Osteocyte (in vitro differentiated cells): ENCODE data around the gene KIAA1586. TPM values are rescaled to one million over a fixed set of nuclear protein-coding genes. Genes with fewer than 3 reads are reported as not detected.
"Not testable (repeated sequence)": the region's sequence is repeated elsewhere in the genome, so short reads cannot be mapped to it uniquely, and the experiment has no call there.

Experiments used
- DNase-seq: peaks from one replicate; pipeline ENCODE4 v3.0.0; 2021; ENCODE audit warnings: mixed read lengths; ENCODE audit not compliant: unreplicated experiment; ENCODE audit errors: extremely low spot score
- H3K27ac Mint-ChIP-seq: one replicate; pipeline ENCODE4 v1.8.0; 2021; ENCODE audit warnings: mild to moderate bottlenecking, mixed read lengths; ENCODE audit not compliant: unreplicated experiment
- H3K27me3 Mint-ChIP-seq: one replicate; pipeline ENCODE4 v1.8.0; 2021; ENCODE audit warnings: mixed read lengths; ENCODE audit not compliant: unreplicated experiment
- H3K36me3 Mint-ChIP-seq: one replicate; pipeline ENCODE4 v1.8.0; 2021; ENCODE audit warnings: mixed read lengths; ENCODE audit not compliant: unreplicated experiment
- H3K4me1 Mint-ChIP-seq: one replicate; pipeline ENCODE4 v1.8.0; 2021; ENCODE audit warnings: mixed read lengths; ENCODE audit not compliant: unreplicated experiment
- H3K4me3 Mint-ChIP-seq: one replicate; pipeline ENCODE4 v1.8.0; 2021; ENCODE audit warnings: mild to moderate bottlenecking, moderate library complexity, mixed read lengths; ENCODE audit not compliant: unreplicated experiment
- H3K9me3 Mint-ChIP-seq: one replicate; pipeline ENCODE4 v1.8.0; 2021; ENCODE audit warnings: mixed read lengths; ENCODE audit not compliant: unreplicated experiment
- CTCF ChIP-seq: fragments of 200-600 bp; sonication (generic); IDR thresholded peaks from 2 replicates; pipeline ENCODE4 v1.5.0; 2021; ENCODE audit warnings: antibody characterized with exemption, mild to moderate bottlenecking, moderate library complexity
- total RNA-seq: library from RNA; stranded (reverse); gene quantifications from 2 replicates; pipeline ENCODE4 v1.2.1, GENCODE V29; 2021

Gene KIAA1586
- total RNA-seq, 1 donor from 2014 or later: 18.1 TPM

- Mint-ChIP-seq H3K4me1 (peaks cover 22% of the 10 kb centered on the region), H3K9me3 (no peaks in the 10 kb centered on the region), H3K27me3 (peaks cover 14% of the 10 kb centered on the region), H3K36me3 (peaks cover 6% of the 10 kb centered on the region), H3K27ac (no peak overlapping the region), H3K4me3 (no peak overlapping the region)
- DNase-seq: no peak
- no peak for TF ChIP-seq CTCF
These were observed 1.9 kb upstream of the KIAA1586 start for GRCh38 chr6:57044568-57044967.

GRCh38 chr6:57047257-57047585 lies 728 bp downstream of the KIAA1586 start:
- not testable (repeated sequence) for H3K27ac Mint-ChIP-seq, H3K4me3 Mint-ChIP-seq, DNase-seq, H3K9me3 Mint-ChIP-seq
- Mint-ChIP-seq H3K4me1 (peaks cover 26% of the 10 kb centered on the region), H3K27me3 (peaks cover 12% of the 10 kb centered on the region), H3K36me3 (peaks cover 18% of the 10 kb centered on the region)

- Mint-ChIP-seq H3K4me1 (peaks cover 26% of the 10 kb centered on the region), H3K27me3 (peaks cover 11% of the 10 kb centered on the region), H3K36me3 (peaks cover 22% of the 10 kb centered on the region), H3K27ac (peak overlapping the region; percentile 80), H3K4me3 (peak overlapping the region; percentile 70)
- H3K9me3 Mint-ChIP-seq, DNase-seq: not testable (repeated sequence)
These were observed 1.4 kb downstream of the KIAA1586 start for GRCh38 chr6:57047859-57048258.

DNA sequence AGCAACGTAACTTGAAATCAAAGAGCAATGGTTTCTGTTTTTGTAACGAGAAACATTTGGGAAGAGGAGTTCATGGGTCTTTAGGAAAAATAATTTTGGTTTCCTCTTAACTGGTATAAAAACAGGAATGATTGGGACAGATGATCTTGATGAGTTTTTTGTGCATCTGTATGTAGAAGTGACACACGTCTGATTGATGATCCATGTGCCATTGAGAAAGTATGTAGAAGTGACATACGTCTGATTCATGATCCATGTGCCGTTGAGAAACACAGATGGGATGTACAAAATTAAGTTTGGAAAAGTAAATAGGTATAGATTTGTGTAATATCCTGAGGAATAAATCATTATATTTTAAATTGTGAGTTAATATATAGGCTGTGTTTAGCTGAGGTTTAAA lies 2.1 kb downstream of the KIAA1586 start:
- no peak for TF ChIP-seq CTCF
- H3K27me3 Mint-ChIP-seq: peaks cover 9% of the 10 kb centered on the region
- peak overlapping the region; percentile 80 for H3K27ac Mint-ChIP-seq
- peaks cover 26% of the 10 kb centered on the region for H3K4me1 Mint-ChIP-seq
- no peaks in the 10 kb centered on the region for H3K9me3 Mint-ChIP-seq
- H3K36me3 Mint-ChIP-seq: peaks cover 25% of the 10 kb centered on the region
- H3K4me3 Mint-ChIP-seq: peak overlapping the region; percentile 70
- no peak for DNase-seq

DNA sequence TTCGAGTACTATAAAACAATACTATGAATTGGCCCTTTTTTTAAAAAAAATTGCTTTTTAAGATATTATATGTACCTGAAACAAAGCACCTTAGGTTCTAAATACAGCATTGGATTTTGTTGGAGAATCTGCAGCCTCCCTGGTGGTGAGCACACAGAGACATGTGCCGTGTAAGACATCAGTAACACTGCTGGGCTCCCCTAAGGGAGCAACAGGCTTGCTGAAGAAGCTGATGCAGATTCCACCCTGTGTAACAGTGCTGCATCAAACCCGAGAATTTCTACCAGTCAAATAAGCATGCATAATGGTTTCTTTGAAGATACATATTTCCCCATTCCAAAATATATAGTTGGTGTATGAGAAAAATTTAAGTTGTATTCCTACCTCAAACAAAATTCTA lies 17.4 kb downstream of the KIAA1586 start:
- Mint-ChIP-seq H3K9me3 (no peaks in the 10 kb centered on the region), H3K36me3 (peaks cover 17% of the 10 kb centered on the region), H3K4me3 (no peak overlapping the region), H3K27ac (no peak overlapping the region), H3K27me3 (no peaks in the 10 kb centered on the region), H3K4me1 (peaks cover 21% of the 10 kb centered on the region)
- no peak for TF ChIP-seq CTCF
- DNase-seq: no peak

- no peak for DNase-seq
These were observed 18.3 kb downstream of the KIAA1586 start for GRCh38 chr6:57064809-57065208.

More at GRCh38 chr6:57064809-57065208, 18.3 kb downstream of the KIAA1586 start:
- H3K27ac Mint-ChIP-seq: no peak overlapping the region
- H3K27me3 Mint-ChIP-seq: no peaks in the 10 kb centered on the region
- peaks cover 15% of the 10 kb centered on the region for H3K36me3 Mint-ChIP-seq
- TF ChIP-seq CTCF: no peak
- H3K9me3 Mint-ChIP-seq: no peaks in the 10 kb centered on the region
- H3K4me3 Mint-ChIP-seq: no peak overlapping the region
- peaks cover 28% of the 10 kb centered on the region for H3K4me1 Mint-ChIP-seq
